HG02943 (cell line): Measurements from ENCODE around the gene CCDC71L.

Experiments used
- ATAC-seq: cut with Tn5 transposase; IDR thresholded peaks from one replicate; pipeline ENCODE4 v1.9.1; 2021; ENCODE audit warnings: mild to moderate bottlenecking, low read depth, moderate library complexity; ENCODE audit not compliant: unreplicated experiment

CCDC71L gene

DNA sequence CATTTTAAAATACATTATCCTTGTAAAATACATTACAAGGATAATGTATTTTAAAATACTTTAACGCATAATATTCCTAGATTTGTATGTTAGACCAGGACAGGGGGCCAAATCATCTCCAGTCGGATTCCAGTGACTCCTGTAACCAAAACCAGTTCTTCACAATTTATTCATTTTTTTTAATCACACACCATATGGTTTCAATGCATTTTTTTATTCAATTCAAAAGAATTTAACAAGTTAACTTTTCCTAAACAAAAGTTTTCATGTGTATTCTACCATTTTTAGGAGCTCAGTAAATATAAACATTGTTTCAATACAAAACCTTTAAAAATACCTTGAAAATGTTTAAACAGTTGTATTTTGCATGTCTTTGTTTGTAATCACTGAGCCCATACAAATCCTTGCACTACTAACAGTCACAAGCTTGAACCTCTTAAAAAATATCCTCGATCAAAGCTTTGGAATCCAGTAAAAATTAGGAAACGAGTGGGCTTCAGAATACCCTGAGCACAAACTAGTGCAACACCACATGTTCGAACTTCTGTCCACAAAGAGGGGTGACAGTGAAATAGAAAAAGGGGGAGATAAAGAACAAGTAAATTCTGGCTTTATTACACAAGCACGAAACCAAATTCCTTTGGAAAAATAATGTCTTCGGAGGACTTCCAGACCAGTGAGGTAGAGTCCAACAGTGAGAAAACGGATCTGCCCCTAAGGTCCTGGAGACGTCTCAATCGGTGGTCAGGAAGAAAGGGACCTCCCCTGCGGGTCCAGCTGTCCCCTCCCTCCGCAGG is 1.6 kb downstream of the CCDC71L start:
- no peak for ATAC-seq

GRCh38 chr7:106658316-106659165 is 2.4 kb downstream of the CCDC71L start:
- ATAC-seq = no peak

DNA sequence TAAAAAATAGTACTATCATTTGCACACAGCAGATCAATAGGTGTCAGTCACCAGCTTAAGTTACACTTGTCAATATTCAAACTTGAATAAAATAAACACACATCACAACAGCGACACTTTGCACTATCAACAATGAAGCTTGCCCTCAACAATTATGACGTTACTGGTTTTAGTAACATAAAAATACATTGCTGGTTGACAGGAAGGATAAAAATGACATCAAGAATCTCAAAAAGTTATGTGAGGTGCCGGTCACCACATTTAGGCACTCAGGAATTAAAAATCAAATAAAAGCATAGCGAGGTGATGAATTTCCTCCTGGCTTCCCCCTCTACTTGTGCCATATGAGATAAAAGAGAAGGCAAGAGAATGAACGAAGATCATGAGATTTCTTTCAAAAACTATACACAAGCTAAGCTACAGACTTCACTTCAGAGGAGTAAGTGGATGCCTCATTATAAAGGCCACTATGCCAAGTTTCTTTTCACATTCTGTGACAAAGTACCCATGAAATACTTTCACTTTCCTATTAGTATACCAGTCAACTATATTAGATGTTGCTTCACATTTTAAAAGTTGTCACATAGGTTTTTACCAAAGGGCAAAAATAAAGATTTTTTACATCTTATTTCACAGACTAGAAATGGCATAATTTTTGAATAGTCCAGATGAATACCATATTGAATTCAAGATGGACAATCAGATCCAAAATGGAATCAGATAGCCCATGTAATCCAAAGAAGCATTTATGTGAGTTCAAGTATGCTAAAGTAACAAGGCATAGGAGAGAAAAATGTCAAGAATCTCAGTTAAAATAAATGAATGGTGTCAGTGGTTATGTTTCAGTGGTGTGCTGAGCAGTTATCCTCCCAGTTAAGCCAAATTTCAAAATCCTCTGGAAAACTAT is 3.6 kb downstream of the CCDC71L start:
- no peak for ATAC-seq

DNA sequence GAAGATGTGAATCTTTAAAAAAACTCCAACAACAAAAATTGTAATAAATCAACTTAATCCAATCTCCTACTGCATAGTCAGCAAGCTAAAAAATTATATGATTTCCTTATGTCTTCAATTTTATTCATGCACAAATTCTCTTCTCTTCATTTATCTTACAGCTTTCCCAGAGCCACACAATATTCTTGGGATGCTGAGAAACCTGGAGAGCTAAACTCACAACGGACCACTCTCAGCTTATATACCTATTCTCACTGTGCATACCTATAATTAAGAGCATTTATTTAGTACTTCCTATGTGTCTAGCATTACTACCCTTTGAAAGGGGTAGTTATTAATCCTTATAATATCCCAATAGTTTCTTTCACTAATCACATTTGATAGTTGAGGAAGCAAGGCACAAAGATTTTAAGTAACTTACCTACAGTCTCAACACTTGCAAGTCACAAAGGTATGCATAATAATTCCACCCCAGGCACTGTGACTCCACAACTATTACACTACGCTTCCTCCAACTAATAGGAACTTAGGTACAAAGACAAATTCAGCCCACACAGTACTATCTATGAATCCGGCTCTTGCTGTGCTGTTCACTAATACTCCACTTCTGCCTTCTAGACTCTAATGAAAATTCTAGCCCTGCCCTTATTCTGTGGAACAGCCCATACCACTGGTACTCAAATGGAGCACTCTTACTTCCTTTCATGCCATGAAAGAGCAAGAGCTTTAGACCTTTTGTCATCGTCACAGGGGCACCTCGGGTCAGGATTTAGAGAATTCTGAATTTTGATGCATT is 5.1 kb downstream of the CCDC71L start:
- ATAC-seq = no peak

GRCh38 chr7:106653488-106653887 is 7.5 kb downstream of the CCDC71L start:
- ATAC-seq = no peak

- ATAC-seq = no peak
Observed at GRCh38 chr7:106652909-106653308, 8.0 kb downstream of the CCDC71L start.

- ATAC-seq = no peak
Observed at GRCh38 chr7:106652092-106652491, 8.9 kb downstream of the CCDC71L start.

GRCh38 chr7:106646256-106646655 is 14.7 kb downstream of the CCDC71L start:
- ATAC-seq = no peak

- no peak for ATAC-seq
Observed at GRCh38 chr7:106644999-106645398, 16.0 kb downstream of the CCDC71L start.

DNA sequence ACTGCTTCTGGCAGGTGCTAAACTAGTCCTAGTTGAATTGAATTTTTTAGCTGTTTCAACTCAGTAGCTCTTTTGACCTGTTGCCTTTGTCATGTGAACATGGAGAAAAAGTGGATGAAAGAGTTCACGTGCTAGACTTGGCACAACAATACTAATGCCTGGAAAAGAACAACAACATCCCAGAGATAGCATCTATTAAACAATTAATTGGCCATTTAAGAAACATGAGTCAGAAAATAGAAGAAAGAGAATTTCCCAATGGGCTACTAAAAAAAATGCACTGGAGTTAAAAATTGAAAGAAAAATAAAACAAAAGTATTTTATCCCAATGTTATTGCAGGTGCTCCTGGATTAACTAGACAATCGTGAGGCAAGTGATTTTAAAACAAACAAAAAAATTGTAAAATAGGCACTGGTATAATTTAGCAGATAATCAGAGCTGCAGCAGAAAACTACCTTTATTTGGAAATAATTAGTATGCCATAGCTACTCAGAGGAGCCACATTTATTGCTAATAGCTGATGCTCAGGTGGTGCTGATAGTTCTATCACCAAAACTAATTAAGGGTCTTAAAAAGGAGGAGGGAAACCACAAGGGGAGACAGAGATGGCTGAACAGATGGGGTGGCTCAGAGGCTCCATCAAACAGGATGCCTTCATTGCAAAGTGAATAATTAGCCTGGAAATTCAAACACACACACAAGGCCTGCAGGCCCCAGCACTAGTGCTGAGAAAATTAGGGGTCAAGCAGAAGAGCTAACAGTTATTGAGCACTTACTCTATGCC is 17.6 kb downstream of the CCDC71L start:
- ATAC-seq = no peak

DNA sequence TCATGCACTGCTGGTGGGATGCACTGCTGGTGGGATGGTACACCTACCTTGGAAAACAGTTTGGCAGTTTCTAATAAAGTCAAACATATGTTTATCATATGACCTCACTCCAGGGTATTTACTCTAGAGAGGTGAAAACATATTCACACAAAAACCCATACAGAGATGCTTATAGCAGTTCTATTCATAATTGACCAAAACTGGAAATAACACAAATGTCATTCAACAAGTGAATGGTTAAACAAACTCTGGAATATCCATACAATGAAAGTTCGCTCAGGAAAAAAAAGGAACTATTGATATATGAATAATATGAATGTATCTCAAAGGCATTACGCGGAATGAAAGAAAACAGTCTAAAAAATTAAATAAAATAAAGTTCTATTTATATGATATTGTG is 19.5 kb downstream of the CCDC71L start:
- ATAC-seq = no peak

GRCh38 chr7:106640368-106641141 is 20.4 kb downstream of the CCDC71L start:
- ATAC-seq = no peak

- no peak for ATAC-seq
Observed at GRCh38 chr7:106639476-106640334, 21.3 kb downstream of the CCDC71L start.

DNA sequence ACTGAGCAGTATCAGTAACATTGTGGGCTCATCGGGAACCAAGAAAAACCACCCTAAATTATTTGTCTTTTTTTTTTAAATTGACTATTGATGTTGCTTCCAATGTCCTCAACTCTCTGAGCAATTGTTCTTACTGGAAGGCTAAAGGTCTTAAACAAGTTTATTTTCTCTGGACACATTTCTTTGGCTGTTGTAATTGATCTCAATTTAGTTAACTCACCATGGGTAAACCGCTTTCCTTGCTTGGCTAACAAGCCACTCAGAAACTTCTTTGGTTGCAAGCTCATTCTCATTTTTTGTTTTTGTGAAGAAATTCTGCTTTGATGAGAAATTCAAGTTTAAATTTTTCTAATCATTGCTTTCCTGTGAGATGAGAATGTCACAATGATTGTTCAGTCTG is 25.5 kb downstream of the CCDC71L start:
- ATAC-seq = no peak

DNA sequence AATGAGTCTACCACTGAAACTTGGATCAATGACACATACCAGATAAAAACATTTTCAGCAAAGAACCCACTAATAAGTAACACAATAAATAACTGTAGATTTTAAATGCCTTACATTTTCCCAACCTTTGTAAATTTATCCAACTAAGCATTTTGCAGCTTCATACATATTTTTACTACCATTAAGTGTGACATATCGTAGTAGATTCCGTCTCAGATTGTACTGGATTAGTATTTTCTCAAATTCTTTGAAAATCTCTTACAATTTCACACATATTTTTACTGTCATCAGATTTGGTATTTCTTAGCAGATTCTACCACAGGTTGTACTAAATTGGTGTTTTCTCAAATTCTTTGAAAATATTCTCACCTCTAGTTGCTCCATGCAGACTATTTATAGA is 26.0 kb downstream of the CCDC71L start:
- ATAC-seq = no peak

- ATAC-seq = no peak
Observed at GRCh38 chr7:106630648-106631047, 30.3 kb downstream of the CCDC71L start.

DNA sequence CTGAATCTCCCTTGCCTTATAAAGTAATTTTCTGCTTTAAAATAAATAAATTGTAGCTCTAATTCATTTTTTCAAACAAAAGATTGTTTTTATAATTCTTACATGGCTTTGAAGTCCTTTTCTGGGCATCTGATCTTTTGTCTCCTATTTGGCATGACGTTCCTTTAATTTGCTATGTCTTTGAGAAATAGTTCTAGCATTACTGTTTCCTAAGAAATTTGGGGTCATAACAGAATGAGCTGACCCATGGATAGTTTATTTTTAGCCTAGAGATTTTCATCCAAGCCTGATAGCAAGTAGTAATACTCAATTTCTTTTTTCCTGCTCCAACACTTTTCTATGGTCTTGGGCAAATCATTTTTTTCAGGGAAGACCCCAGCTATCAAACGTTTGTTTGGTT is 31.4 kb downstream of the CCDC71L start:
- no peak for ATAC-seq
